IMR-90 (cell line): ENCODE data around the gene LIPK. TPM values are rescaled to one million over a fixed set of nuclear protein-coding genes. Genes with fewer than 3 reads are reported as not detected.

Source experiments
- ATAC-seq: fragments of 200-7000 bp; cut with Tn5 transposase; 2 replicates; pipeline ENCODE4 v1.9.1; 2020; ENCODE audit warnings: low read depth, mild to moderate bottlenecking, moderate library complexity
- BruUV-seq: library from RNA; stranded (reverse); fragments of 400-500 nt; replicated peaks from 2 replicates; lab custom pipeline; 2021; lab: Mats Ljungman, UMichigan
- CTCF ChIA-PET: fragments of 300-600 bp; formaldehyde crosslinking; extraction: SDS; loops from one replicate; lab custom pipeline; 2021; ENCODE audit warnings: antibody characterized with exemption; lab: Yijun Ruan, JAX
- POLR2A ChIA-PET: fragments of 300-600 bp; sonication (Branson Sonifier 250); formaldehyde crosslinking; loops from one replicate; lab custom pipeline; 2022; ENCODE audit warnings: antibody characterized with exemption; ENCODE audit not compliant: unreplicated experiment; lab: Charles Lee
- DNase-seq: peaks from one replicate; pipeline ENCODE4 v3.0.0; 2013
- H2AFZ ChIP-seq: replicated peaks from 2 replicates; pipeline ENCODE3; 2013; ENCODE audit warnings: low read length, mild to moderate bottlenecking; ENCODE audit not compliant: poor library complexity
- H2AK5ac ChIP-seq: 2 replicates; pipeline ENCODE4 v1.6.1; 2013; ENCODE audit warnings: low read depth, low read length, inconsistent platforms
- H2AK9ac ChIP-seq: replicated peaks from 2 replicates; pipeline ENCODE3; 2013; ENCODE audit warnings: mild to moderate bottlenecking, low read depth, low read length, moderate library complexity; ENCODE audit not compliant: poor library complexity
- H2BK120ac ChIP-seq: 2 replicates; pipeline ENCODE4 v1.6.1; 2013; ENCODE audit warnings: low read depth, low read length, inconsistent platforms
- H2BK15ac ChIP-seq: 3 replicates; pipeline ENCODE4 v1.6.1; 2013; ENCODE audit warnings: low read depth, low read length, inconsistent platforms
- H2BK20ac ChIP-seq: 2 replicates; pipeline ENCODE4 v1.6.1; 2013; ENCODE audit warnings: low read depth, mild to moderate bottlenecking, inconsistent platforms, low read length, moderate library complexity
- H2BK5ac ChIP-seq: 2 replicates; pipeline ENCODE4 v1.6.1; 2013; ENCODE audit warnings: mild to moderate bottlenecking, low read depth, low read length, inconsistent platforms; ENCODE audit not compliant: poor library complexity, severe bottlenecking
- H3K14ac ChIP-seq: replicated peaks from 2 replicates; pipeline ENCODE4 v1.6.1; 2013; ENCODE audit warnings: low read depth, low read length, inconsistent platforms
- H3K18ac ChIP-seq: 2 replicates; pipeline ENCODE4 v1.6.1; 2013; ENCODE audit warnings: low read depth, low read length, control low read depth
- H3K23ac ChIP-seq: 2 replicates; pipeline ENCODE4 v1.6.1; 2013; ENCODE audit warnings: low read depth, low read length, inconsistent platforms
- H3K27ac ChIP-seq: 2 replicates; pipeline ENCODE4 v1.5.1; 2013; ENCODE audit warnings: mild to moderate bottlenecking, control low read depth, low read length; ENCODE audit not compliant: insufficient read depth
- H3K27me3 ChIP-seq: 2 replicates; pipeline ENCODE4 v1.6.1; 2013; ENCODE audit warnings: low read length; ENCODE audit not compliant: control insufficient read depth, insufficient read depth
- H3K36me3 ChIP-seq: 2 replicates; pipeline ENCODE4 v1.6.1; 2013; ENCODE audit warnings: low read length, mixed read lengths; ENCODE audit not compliant: control insufficient read depth, insufficient read depth
- H3K4ac ChIP-seq: 2 replicates; pipeline ENCODE4 v1.6.1; 2013; ENCODE audit warnings: low read depth, low read length, inconsistent platforms
- H3K4me1 ChIP-seq: 2 replicates; pipeline ENCODE4 v1.6.1; 2013; ENCODE audit warnings: low read length, mixed read lengths; ENCODE audit not compliant: control insufficient read depth, insufficient read depth
- H3K4me2 ChIP-seq: 2 replicates; pipeline ENCODE4 v1.6.1; 2013; ENCODE audit warnings: low read depth, mild to moderate bottlenecking, control low read depth, low read length, moderate library complexity
- H3K4me3 ChIP-seq: 2 replicates; pipeline ENCODE4 v1.5.1; 2013; ENCODE audit warnings: low read depth, mild to moderate bottlenecking, control low read depth, low read length, moderate library complexity; ENCODE audit not compliant: insufficient read depth
- H3K56ac ChIP-seq: 2 replicates; pipeline ENCODE4 v1.6.1; 2013; ENCODE audit warnings: low read length, inconsistent platforms; ENCODE audit not compliant: insufficient read depth; ENCODE audit errors: extremely low read depth
- H3K79me1 ChIP-seq, 2 experiments: 2 replicates each; pipeline ENCODE4 v1.6.1; 2013; ENCODE audit warnings: low read length in 2 of 2, inconsistent platforms in 1 of 2, low read depth in 1 of 2
- H3K9ac ChIP-seq: 2 replicates; pipeline ENCODE4 v1.6.1; 2013; ENCODE audit warnings: low read depth, low read length, control low read depth
- H3K9me1 ChIP-seq: 2 replicates; pipeline ENCODE4 v1.6.1; 2013; ENCODE audit warnings: low read length, inconsistent platforms; ENCODE audit not compliant: insufficient read depth
- H3K9me3 ChIP-seq: 2 replicates; pipeline ENCODE4 v1.6.1; 2013; ENCODE audit warnings: low read length; ENCODE audit not compliant: control insufficient read depth, insufficient read depth
- H4K20me1 ChIP-seq: 2 replicates; pipeline ENCODE4 v1.6.1; 2013; ENCODE audit warnings: low read length, inconsistent platforms; ENCODE audit not compliant: insufficient read depth
- H4K5ac ChIP-seq: 2 replicates; pipeline ENCODE4 v1.6.1; 2013; ENCODE audit warnings: mild to moderate bottlenecking, low read depth, low read length, control low read depth
- H4K8ac ChIP-seq, 2 experiments: 2 replicates each; pipeline ENCODE4 v1.6.1; 2013; ENCODE audit warnings: low read depth in 2 of 2, low read length in 2 of 2, control low read depth in 1 of 2, inconsistent platforms in 1 of 2
- H4K91ac ChIP-seq: 2 replicates; pipeline ENCODE4 v1.6.1; 2013; ENCODE audit warnings: low read depth, low read length, inconsistent platforms; ENCODE audit not compliant: insufficient read depth
- NFE2L2 ChIP-seq: fragments of 150-350 bp; IDR thresholded peaks from 2 replicates; pipeline ENCODE4 v1.6.1; 2016; ENCODE audit warnings: low read depth, mild to moderate bottlenecking, low read length
- RAD21 ChIP-seq: IDR thresholded peaks from 2 replicates; pipeline ENCODE4 v1.6.1; 2012; ENCODE audit warnings: low read length, improper control_type of control experiment
- SMC3 ChIP-seq: fragments of 150-350 bp; IDR thresholded peaks from 2 replicates; pipeline ENCODE4 v1.6.1; 2016; ENCODE audit warnings: low read depth, mild to moderate bottlenecking, antibody characterized with exemption, low read length, moderate library complexity
- dilution Hi-C: fragments of 300-500 bp; cut with HindIII; formaldehyde crosslinking; loops from one replicate; pipeline ENCODE4 v1.14.3; 2018; ENCODE audit warnings: low sequenced_read_pairs; ENCODE audit not compliant: unreplicated experiment
- in situ Hi-C: fragments of 300-500 bp; cut with MboI; formaldehyde crosslinking; loops from 3 replicates; pipeline ENCODE4 v1.14.3; 2019; ENCODE audit warnings: low sequenced_read_pairs, inconsistent platforms, mixed read lengths
- intact Hi-C: fragments of 100-400 bp; cut with micrococcal nuclease; formaldehyde crosslinking; loops from 2 replicates; pipeline ENCODE4 v1.10.0; 2022
- polyA plus RNA-seq, 3 experiments: library from polyadenylated mRNA; depleted of rRNA; stranded (reverse); fragments of >200 nt; gene quantifications; 2 replicates each; pipeline ENCODE4 v1.2.3, GENCODE V29; 2012; ENCODE audit warnings: low replicate concordance in 1 of 3
- total RNA-seq: library from RNA; depleted of rRNA; stranded (reverse); fragments of >200 nt; gene quantifications from 2 replicates; pipeline ENCODE4 v1.2.3, GENCODE V29; 2012
- TF ChIP-seq, protein P1 (sequence below): conservative IDR thresholded peaks from 2 replicates; pipeline ENCODE4 v1.5.1; 2012; ENCODE audit warnings: mild to moderate bottlenecking, low read depth, low read length, improper control_type of control experiment

Gene LIPK
- total and polyA plus RNA-seq, 2 of the 4 experiments (the other 2 are of a cell fraction) = not detected

DNA sequence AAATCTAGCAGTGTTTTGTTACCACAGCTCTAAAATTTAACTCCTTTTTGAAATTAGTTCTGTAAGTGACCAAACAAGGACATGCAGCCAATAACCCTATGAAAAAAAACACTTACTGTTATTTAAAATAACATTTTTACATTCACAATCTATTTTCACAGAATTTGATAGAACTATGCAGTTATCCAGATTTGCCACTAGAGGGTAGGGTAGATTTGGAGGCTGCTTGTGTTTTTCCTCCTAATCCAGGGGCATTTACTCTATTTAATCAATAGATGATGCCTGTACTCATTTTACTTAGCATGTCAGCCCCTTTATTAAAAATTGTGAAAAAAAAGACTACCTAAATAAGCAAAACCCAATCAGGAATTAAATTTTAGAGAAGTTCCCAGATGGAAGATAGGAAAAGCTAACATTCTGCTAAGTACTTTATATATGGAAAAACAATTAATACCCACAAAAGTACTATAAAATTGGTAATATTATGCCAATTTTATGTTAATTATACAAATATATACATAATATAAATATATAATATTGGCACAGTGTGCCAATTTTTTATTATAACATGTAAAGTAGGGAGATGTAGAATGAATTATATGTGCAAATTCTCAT lies 18.1 kb upstream of the LIPK start:
- no peaks in the 10 kb centered on the region; the same call in 1 of the 2 replicates for H3K27me3 ChIP-seq
- H3K18ac ChIP-seq = no peak overlapping the region
- H2BK15ac ChIP-seq = no peak overlapping the region
- H3K9ac ChIP-seq = no peak overlapping the region
- dilution Hi-C loops = no loop called here
- DNase-seq (peak; percentile 24), ATAC-seq (peak; percentile 72; the same call in 1 of the 2 replicates)
- H3K4me1 ChIP-seq = no peaks in the 10 kb centered on the region
- no peak overlapping the region for H2AFZ ChIP-seq
- BruUV-seq = no TSS peak
- no peak overlapping the region for H3K14ac ChIP-seq
- no peak overlapping the region for H3K4me2 ChIP-seq
- no peak overlapping the region for H3K23ac ChIP-seq
- H2BK120ac ChIP-seq = no peak overlapping the region
- no peak overlapping the region for H3K4ac ChIP-seq
- no peak overlapping the region for H2BK20ac ChIP-seq
- H2AK9ac ChIP-seq = no peak overlapping the region
- no peak overlapping the region for H4K91ac ChIP-seq
- H4K20me1 ChIP-seq = no peaks in the 10 kb centered on the region
- CTCF ChIA-PET = interaction anchor here (0.6 to 1.4 kb wide), 4 partner anchors 51 to 121 kb away, joined by 3 to 4 read pairs (median 3); partner anchors contain the start of gene RNLS
- intact Hi-C loops = loop anchor here (1.0 to 2.0 kb wide), 2 partner anchors 123 kb away; no protein-coding TSS in a partner anchor
- H3K9me1 ChIP-seq = no peaks in the 10 kb centered on the region
- in situ Hi-C loops = no loop called here
- no peak overlapping the region for H4K8ac ChIP-seq
- no peaks in the 10 kb centered on the region for H3K36me3 ChIP-seq
- no peak overlapping the region for H3K4me3 ChIP-seq
- H3K9me3 ChIP-seq = no peaks in the 10 kb centered on the region
- H4K5ac ChIP-seq = no peak overlapping the region
- H3K56ac ChIP-seq = no peak overlapping the region
- TF ChIP-seq, protein P1, sequence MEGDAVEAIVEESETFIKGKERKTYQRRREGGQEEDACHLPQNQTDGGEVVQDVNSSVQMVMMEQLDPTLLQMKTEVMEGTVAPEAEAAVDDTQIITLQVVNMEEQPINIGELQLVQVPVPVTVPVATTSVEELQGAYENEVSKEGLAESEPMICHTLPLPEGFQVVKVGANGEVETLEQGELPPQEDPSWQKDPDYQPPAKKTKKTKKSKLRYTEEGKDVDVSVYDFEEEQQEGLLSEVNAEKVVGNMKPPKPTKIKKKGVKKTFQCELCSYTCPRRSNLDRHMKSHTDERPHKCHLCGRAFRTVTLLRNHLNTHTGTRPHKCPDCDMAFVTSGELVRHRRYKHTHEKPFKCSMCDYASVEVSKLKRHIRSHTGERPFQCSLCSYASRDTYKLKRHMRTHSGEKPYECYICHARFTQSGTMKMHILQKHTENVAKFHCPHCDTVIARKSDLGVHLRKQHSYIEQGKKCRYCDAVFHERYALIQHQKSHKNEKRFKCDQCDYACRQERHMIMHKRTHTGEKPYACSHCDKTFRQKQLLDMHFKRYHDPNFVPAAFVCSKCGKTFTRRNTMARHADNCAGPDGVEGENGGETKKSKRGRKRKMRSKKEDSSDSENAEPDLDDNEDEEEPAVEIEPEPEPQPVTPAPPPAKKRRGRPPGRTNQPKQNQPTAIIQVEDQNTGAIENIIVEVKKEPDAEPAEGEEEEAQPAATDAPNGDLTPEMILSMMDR = peak; percentile 75
- TF ChIP-seq NFE2L2 = no peak
- TF ChIP-seq RAD21 = peak; percentile 69
- TF ChIP-seq SMC3 = peak; percentile 60
- H2AK5ac ChIP-seq = no peak overlapping the region
- POLR2A ChIA-PET = no interaction called here
- no peak overlapping the region for H2BK5ac ChIP-seq
- H3K79me1 ChIP-seq = no peaks in the 10 kb centered on the region
- H3K27ac ChIP-seq = no peak overlapping the region
